GM21526 (cell line): ENCODE data around the gene PCLAF.
"Not testable (repeated sequence)": the region's sequence is repeated elsewhere in the genome, so short reads cannot be mapped to it uniquely, and the experiment has no call there.

Source experiments
- ATAC-seq: cut with Tn5 transposase; IDR thresholded peaks from one replicate; pipeline ENCODE4 v1.9.1; 2021; ENCODE audit warnings: moderate library complexity; ENCODE audit not compliant: unreplicated experiment, low FRiP score

PCLAF gene

DNA sequence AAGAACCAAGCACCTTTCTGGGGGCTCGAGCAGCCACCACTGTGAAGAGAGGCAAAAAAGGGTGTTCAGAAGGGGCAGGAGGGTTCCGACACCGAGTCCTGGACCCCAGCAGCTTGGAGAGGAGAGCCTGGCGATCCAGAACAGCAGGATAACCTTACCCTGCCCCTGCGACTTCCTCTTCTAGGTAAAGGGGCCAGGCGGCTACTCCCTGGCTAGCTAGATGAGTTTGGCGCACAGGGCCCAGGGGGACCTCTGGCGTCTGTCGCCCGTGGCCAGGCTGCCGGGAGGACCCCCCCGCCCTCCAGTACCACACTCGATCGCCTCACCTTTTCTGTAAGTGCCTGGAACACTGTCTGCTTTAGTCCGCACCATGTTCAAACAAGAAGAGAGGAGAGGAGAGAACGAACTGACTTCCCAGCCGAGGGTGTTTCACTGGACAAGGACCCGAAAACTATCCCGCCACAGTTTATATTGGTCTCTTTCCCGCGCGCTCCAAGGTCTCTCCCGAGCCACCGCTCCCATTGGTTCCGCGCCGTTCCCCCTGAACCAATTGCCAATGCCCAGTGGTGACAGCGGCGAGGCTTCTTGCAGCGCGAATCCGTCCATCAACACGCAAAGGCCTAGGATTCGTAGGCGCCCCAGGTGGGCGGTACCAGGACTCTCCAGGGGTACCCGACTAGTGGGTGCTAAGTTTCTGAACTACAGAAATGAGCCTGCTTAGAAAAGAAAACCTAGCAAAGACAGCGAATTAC is at the start of gene PCLAF:
Gene PCLAF (minus strand): TSS at position 442 of the 752 bp plus-strand sequence. CDS start 70 bp downstream, at position 372.
- peak; percentile 94 for ATAC-seq

GRCh38 chr15:64430000-64430735 is 48.9 kb upstream of the PCLAF start:
- no peak for ATAC-seq

- ATAC-seq = no peak
Observed at GRCh38 chr15:64429448-64429847, 48.2 kb upstream of the PCLAF start.

- ATAC-seq = no peak
Observed at GRCh38 chr15:64426845-64427465, 45.7 kb upstream of the PCLAF start.

GRCh38 chr15:64425221-64425620 is 44.0 kb upstream of the PCLAF start:
- no peak for ATAC-seq

GRCh38 chr15:64423970-64424369 is 42.7 kb upstream of the PCLAF start:
- ATAC-seq = no peak

DNA sequence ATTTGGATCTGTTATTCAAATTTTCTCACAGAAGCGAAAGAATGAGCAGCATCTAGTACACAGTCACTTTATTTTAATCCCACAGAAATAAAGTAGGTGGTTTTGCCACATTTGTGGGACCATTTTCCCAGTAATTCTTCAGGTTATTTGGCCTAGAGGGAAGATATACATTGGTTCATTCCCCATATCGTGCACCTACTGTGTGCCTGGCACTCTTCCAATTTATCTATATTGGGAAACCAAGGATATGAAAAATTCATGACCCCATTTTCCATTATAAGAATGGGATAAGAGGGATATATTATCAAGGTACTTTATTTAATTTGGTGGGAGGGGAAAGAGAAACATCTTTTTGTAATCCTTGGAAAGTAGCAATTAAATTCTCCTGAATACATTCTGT is 41.5 kb upstream of the PCLAF start:
- ATAC-seq = no peak

GRCh38 chr15:64412216-64412615 is 31.0 kb upstream of the PCLAF start:
- ATAC-seq = no peak

- no peak for ATAC-seq
Observed at GRCh38 chr15:64400583-64400982, 19.3 kb upstream of the PCLAF start.

GRCh38 chr15:64398575-64398974 is 17.3 kb upstream of the PCLAF start:
- no peak for ATAC-seq

GRCh38 chr15:64396789-64397188 is 15.5 kb upstream of the PCLAF start:
- no peak for ATAC-seq

DNA sequence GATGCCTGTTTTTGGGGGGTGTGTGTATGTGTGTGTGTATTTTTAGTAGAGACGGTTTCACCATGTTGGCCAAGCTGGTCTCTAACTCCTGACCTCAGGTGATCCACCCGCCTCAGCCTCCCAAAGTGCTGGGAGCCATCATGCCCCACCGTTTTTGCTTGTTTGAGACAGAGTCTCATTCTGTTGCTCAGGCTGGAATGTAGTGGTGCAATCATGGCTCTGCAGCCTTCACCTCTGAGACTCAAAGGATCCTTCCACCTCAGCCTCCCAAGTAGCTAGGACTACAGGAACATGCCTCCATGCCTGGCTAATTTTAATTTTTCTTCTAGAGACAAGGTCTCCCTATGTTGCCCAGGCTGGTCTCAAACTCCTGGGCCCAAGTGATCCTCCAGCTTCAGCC is 11.2 kb upstream of the PCLAF start:
- ATAC-seq = not testable (repeated sequence)

- ATAC-seq = no peak
Observed at GRCh38 chr15:64389036-64389435, 7.8 kb upstream of the PCLAF start.

GRCh38 chr15:64387562-64388168 is 6.4 kb upstream of the PCLAF start, which contains the start of gene TRIP4:
TSS of gene TRIP4 (plus strand) at chr15:64387836. CDS start at chr15:64387864, 28 bp downstream.
- ATAC-seq = peak; percentile 90

DNA sequence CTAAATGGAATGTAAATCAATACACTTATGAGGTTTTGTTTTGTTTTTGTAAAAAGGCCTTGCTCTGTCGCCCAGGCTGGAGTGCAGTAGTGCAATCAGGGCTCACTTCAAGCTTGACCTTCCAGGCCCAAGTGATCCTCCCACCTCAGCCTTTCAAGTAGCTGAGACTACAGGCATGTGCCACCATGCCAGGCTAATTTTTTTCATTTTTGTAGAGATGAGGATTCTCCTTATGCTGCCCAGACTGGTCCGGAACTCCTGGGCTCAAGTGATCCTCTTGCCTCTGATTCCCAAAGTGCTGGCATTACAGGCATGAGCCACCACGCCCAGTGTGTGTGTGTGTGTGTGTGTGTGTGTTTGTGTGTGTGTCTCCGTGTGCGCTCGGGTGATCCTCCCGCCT is 5.0 kb upstream of the PCLAF start:
- ATAC-seq = no peak

DNA sequence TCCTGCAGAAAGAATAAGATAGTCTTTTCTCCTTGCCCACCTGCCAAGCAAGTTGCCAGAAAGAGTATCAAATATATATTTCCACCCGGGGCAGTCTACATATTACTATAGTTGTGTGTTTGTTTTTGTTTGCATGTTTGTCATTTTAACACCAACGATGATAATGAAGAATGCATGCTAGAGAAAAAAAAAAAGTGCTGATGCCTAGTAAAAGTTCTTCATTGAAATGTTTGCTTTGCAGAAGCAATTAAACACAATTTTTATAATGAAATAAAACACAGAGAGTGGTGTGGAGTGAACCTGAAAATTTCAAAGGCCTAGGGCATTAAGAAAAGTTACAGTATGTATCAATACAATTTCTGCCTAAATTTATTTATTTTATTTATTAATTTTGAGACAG is 2.5 kb upstream of the PCLAF start:
- no peak for ATAC-seq

DNA sequence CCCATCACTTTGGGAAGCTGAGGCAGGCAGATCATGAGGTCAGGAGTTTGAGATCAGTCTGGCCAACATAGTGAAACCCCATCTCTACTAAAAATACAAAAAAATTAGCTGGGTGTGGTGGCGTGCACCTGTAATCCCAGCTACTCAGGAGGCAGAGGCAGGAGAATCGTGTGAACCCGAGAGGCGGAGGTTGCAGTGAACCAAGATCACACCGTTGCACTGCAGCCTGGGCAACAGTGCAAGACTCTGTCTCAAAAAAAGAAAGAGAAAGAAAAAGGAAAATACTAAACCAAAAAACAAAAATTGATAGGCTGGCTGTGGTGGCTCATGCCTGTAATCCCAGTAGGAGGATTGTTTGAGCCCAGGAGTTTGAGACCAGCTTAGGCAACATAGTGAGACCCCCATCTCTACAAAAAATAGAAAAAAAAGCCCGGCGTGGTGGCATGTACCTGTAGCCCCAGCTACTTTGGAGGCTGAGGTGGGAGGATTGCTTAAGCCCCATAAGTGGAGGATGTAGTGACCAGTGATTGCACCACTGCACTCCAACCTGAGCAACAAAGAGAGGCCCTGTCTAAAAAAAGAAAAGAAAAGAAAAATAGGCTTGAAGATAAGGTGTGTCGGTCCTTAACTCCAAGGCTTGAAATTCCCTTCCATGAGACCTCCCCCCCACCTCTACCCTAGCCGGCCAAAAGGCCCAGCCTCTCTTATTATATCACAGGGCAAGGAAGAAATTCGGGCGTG is 941 bp downstream of the PCLAF start:
- not testable (repeated sequence) for ATAC-seq

DNA sequence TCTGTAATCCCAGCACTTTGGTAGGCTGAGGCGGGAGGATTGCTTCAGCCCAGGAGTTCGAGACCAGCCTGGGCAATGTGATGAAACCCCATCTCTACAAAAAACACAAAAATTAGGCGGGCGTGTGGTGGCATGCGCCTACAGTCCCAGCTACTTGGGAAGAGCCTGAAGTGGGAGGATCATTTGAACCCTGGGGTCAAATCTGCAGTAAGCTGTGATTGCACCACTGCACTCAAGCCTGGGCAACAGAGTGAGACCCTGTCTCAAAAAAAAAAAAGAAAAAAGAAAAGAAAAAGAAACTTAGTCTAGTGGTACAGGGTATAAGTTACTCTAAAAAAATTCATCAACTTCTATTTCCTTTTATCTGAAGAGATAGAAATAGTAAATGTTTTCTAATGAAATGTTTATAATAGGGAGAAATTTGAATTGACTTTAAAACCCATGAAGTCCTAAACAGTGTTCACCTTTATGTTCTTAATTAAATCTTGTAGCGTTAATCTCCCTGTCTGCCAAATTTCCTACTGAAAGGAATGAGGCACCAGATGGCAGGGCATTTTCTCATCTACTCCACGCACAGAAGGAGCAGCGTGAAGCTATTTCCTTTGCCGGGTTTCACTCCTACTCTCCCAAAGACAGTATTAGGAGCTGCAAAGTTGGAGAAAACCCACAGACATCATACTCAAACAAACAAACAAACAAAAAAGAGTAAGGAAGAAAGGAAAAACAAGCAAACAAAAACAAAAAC is 1.9 kb downstream of the PCLAF start:
- ATAC-seq = no peak

- ATAC-seq = no peak
Observed at GRCh38 chr15:64373360-64373759, 7.9 kb downstream of the PCLAF start.

GRCh38 chr15:64371383-64371782 is 9.9 kb downstream of the PCLAF start:
- not testable (repeated sequence) for ATAC-seq
